ENCODE results near the gene AGAP1.

- TF ChIP-seq TAF1 (IDR thresholded peaks at IDR 0.05; ENCODE audit: borderline replicate concordance, insufficient read depth, low read length) (no peak), POLR2AphosphoS5 (IDR thresholded peaks at IDR 0.05; ENCODE audit: low read depth, low read length) (no peak)
Measured at GRCh38 chr2:235611756-235612155, 117.9 kb downstream of the AGAP1 start.
